ENCODE results near the gene POLE3.

DNA sequence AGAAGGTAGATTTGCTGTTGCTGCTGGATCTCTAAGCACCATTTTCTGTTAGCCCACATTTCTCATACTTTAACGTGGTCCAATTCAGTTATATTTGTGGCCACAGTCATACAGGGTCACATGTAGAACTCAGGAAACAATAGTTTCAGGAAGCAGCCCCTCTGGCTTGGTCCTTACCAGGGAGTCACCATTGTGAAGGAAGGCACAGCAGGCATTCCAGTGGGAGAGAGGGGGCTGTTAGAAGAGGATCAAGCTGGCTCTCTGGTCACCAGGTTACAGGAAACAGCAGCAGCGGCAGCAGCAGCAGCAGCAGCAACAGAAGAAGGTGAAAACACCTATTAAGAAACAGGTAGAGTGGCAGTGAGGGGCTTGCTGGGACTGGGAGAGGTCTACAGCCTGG, 14.6 kb upstream of the POLE3 start:
- TF ChIP-seq, protein P1, sequence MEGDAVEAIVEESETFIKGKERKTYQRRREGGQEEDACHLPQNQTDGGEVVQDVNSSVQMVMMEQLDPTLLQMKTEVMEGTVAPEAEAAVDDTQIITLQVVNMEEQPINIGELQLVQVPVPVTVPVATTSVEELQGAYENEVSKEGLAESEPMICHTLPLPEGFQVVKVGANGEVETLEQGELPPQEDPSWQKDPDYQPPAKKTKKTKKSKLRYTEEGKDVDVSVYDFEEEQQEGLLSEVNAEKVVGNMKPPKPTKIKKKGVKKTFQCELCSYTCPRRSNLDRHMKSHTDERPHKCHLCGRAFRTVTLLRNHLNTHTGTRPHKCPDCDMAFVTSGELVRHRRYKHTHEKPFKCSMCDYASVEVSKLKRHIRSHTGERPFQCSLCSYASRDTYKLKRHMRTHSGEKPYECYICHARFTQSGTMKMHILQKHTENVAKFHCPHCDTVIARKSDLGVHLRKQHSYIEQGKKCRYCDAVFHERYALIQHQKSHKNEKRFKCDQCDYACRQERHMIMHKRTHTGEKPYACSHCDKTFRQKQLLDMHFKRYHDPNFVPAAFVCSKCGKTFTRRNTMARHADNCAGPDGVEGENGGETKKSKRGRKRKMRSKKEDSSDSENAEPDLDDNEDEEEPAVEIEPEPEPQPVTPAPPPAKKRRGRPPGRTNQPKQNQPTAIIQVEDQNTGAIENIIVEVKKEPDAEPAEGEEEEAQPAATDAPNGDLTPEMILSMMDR (IDR thresholded peaks at IDR 0.05) = no peak
- no peak for TF ChIP-seq EZH2 (IDR thresholded peaks at IDR 0.05; ENCODE audit: borderline replicate concordance, insufficient read depth, low read depth, low read length, poor library complexity, severe bottlenecking)

Measured in B cell (primary cell).